A172 (cell line): ENCODE measurements around the gene ICAM3. TPM values are rescaled to one million over a fixed set of nuclear protein-coding genes. Genes with fewer than 3 reads are reported as not detected.
"Not testable (repeated sequence)": the region's sequence is repeated elsewhere in the genome, so short reads cannot be mapped to it uniquely, and the experiment has no call there.

ENCODE experiments used
- DNase-seq: peaks from one replicate; pipeline ENCODE4 v3.0.0-alpha.2; 2015; ENCODE audit warnings: low spot score
- total RNA-seq: library from RNA; depleted of rRNA; stranded (reverse); fragments of >200 nt; shearing (Covaris generic); gene quantifications from 2 replicates; pipeline ENCODE4 v1.2.3, GENCODE V29; 2014

The ICAM3 gene
- total RNA-seq, 1 experiment from 2014 or later, result 8.9 TPM

GRCh38 chr19:10352764-10353671 is 13.6 kb upstream of the ICAM3 start:
- DNase-seq, result no peak

GRCh38 chr19:10346509-10346908 is 7.1 kb upstream of the ICAM3 start:
- no peak for DNase-seq

GRCh38 chr19:10344780-10345179 is 5.4 kb upstream of the ICAM3 start:
- DNase-seq, result no peak

- DNase-seq, result no peak
Measured at GRCh38 chr19:10343495-10343894, 4.1 kb upstream of the ICAM3 start.

- no peak for DNase-seq
Measured at GRCh38 chr19:10339977-10340376, 553 bp upstream of the ICAM3 start.

GRCh38 chr19:10338940-10339339 is 484 bp downstream of the ICAM3 start:
- DNase-seq, result no peak

GRCh38 chr19:10336725-10337124 is 2.7 kb downstream of the ICAM3 start:
- not testable (repeated sequence) for DNase-seq

GRCh38 chr19:10335352-10335985 is 4.0 kb downstream of the ICAM3 start:
- DNase-seq, result no peak

- peak; percentile 89 for DNase-seq
Measured at GRCh38 chr19:10334588-10335351, 4.7 kb downstream of the ICAM3 start.

- no peak for DNase-seq
Measured at GRCh38 chr19:10333758-10334587, 5.5 kb downstream of the ICAM3 start.

- DNase-seq, result peak; percentile 95
Measured at GRCh38 chr19:10332965-10333757, 6.3 kb downstream of the ICAM3 start, which contains the start of gene RAVER1. Gene RAVER1 (minus strand): TSS chr19:10333529. CDS start chr19:10333507, 22 bp downstream.

GRCh38 chr19:10332158-10332964 is 7.1 kb downstream of the ICAM3 start:
- no peak for DNase-seq

- no peak for DNase-seq
Measured at GRCh38 chr19:10329555-10329954, 9.9 kb downstream of the ICAM3 start.

GRCh38 chr19:10328558-10329429 is 10.6 kb downstream of the ICAM3 start:
- no peak for DNase-seq

GRCh38 chr19:10327793-10328192 is 11.6 kb downstream of the ICAM3 start:
- DNase-seq, result no peak

GRCh38 chr19:10325732-10326131 is 13.7 kb downstream of the ICAM3 start:
- no peak for DNase-seq

GRCh38 chr19:10321874-10322835 is 17.3 kb downstream of the ICAM3 start:
- DNase-seq, result no peak
